ENCODE measurements around the gene ANK2. TPM values are rescaled to one million over a fixed set of nuclear protein-coding genes. Genes with fewer than 3 reads are reported as not detected.

The ANK2 gene
- polyA plus RNA-seq, 1 donor (not counting 4 experiments of a cell fraction or from before 2014, with no cell fraction given) = 0.22 TPM

DNA sequence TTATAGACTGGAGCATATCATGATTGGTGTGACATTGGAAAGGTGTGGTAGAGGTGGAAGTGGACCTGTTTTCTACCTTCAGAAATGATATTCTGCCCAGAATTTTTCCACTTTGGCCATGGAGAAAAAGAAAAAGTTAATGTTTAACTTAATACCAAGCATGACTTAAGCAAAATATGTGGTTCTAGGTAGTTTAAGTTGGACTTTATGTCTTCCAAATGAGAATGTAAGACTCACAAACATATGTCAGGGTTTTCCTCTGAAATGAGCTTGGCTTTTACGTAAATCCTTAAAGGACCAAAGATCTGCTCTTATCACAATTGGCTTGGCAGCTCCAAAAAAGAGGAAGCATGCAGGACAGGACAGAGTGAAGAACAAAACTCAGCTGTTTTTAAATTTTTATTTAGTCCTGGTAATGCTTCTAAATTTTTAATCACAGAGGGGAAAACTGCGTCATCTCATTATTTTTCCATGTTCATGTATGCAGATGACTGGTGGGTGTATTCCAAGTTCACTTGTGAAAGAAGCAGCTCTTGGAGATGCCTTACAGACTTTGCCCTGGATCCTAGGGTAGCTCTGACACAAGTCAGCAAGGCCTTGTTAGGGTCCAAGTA is 98.2 kb downstream of the ANK2 start:
- DNase-seq (ENCODE audit: low read depth, low spot score) (no peak), FAIRE-seq (no peak)
- Histone ChIP-seq H3K9me3 (ENCODE audit: control insufficient read depth, low read depth, low read length) (no peaks in the 10 kb centered on the region), H2AFZ (ENCODE audit: control insufficient read depth, low read length) (no peak overlapping the region), H3K27ac (ENCODE audit: control insufficient read depth, insufficient read depth, low read length) (no peak overlapping the region), H4K20me1 (ENCODE audit: control insufficient read depth, extremely low read depth, insufficient read depth, low read length) (no peaks in the 10 kb centered on the region), H3K9me1 (ENCODE audit: control insufficient read depth, extremely low read depth, insufficient read depth, low read length) (no peaks in the 10 kb centered on the region), H3K79me2 (ENCODE audit: control insufficient read depth, insufficient read depth, low read length) (no peaks in the 10 kb centered on the region), H3K4me1 (ENCODE audit: control insufficient read depth, extremely low read depth, insufficient read depth, low read length) (no peaks in the 10 kb centered on the region), H3K27me3 (ENCODE audit: control insufficient read depth, extremely low read depth, insufficient read depth, low read length) (no peaks in the 10 kb centered on the region), H3K36me3 (ENCODE audit: control insufficient read depth in 2 of 2, extremely low read depth in 1 of 2, insufficient read depth in 2 of 2, low read length in 2 of 2) (no peaks in the 10 kb centered on the region), H3K4me2 (ENCODE audit: control insufficient read depth, extremely low read depth, insufficient read depth, low read depth, low read length) (no peak overlapping the region), H3K4me3 (ENCODE audit: control insufficient read depth in 2 of 3, extremely low read depth in 1 of 3, insufficient read depth in 2 of 3, low read depth in 1 of 3, low read length in 3 of 3) (no peak overlapping the region), H3K9ac (ENCODE audit: control insufficient read depth, extremely low read depth, insufficient read depth, low read length) (no peak overlapping the region)
- TF ChIP-seq, protein P1, sequence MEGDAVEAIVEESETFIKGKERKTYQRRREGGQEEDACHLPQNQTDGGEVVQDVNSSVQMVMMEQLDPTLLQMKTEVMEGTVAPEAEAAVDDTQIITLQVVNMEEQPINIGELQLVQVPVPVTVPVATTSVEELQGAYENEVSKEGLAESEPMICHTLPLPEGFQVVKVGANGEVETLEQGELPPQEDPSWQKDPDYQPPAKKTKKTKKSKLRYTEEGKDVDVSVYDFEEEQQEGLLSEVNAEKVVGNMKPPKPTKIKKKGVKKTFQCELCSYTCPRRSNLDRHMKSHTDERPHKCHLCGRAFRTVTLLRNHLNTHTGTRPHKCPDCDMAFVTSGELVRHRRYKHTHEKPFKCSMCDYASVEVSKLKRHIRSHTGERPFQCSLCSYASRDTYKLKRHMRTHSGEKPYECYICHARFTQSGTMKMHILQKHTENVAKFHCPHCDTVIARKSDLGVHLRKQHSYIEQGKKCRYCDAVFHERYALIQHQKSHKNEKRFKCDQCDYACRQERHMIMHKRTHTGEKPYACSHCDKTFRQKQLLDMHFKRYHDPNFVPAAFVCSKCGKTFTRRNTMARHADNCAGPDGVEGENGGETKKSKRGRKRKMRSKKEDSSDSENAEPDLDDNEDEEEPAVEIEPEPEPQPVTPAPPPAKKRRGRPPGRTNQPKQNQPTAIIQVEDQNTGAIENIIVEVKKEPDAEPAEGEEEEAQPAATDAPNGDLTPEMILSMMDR (optimal IDR thresholded peaks at IDR 0.05 in 1 of 3, IDR thresholded peaks at IDR 0.05 in 1 of 3, conservative IDR thresholded peaks at IDR 0.05 in 1 of 3; ENCODE audit: extremely low read depth in 1 of 3, insufficient read depth in 2 of 3, low read length in 3 of 3) = no peak
- no peak for TF ChIP-seq EZH2 (IDR thresholded peaks at IDR 0.05; ENCODE audit: low read length)
- dilution Hi-C loops (cut with MboI; ENCODE audit: extremely low pct_ligation_motif_present, low sequenced_read_pairs) = no loop called here

DNA sequence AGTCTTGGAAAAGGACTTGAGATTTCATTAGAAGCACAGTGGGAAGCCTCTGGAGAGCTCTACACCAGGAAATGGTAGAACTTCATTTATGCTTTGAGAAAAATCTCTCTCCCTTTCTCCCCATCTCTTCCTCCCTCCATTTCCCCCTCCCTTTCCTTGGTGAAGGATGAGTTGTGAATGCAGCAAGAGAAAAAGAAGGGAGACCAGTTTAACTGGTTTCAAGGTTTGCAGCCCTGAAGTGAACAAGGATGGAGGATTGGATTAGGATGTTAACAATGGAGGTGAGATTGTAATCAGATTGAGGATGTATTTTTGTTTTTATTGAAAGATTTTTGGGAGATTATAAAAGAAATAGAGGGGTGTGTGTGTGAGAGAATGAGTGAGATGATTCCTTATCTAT is 99.5 kb downstream of the ANK2 start:
- no peak for TF ChIP-seq EZH2 (IDR thresholded peaks at IDR 0.05; ENCODE audit: low read length)
- TF ChIP-seq, protein P1 (optimal IDR thresholded peaks at IDR 0.05 in 1 of 3, IDR thresholded peaks at IDR 0.05 in 1 of 3, conservative IDR thresholded peaks at IDR 0.05 in 1 of 3; ENCODE audit: extremely low read depth in 1 of 3, insufficient read depth in 2 of 3, low read length in 3 of 3) = no peak
- Histone ChIP-seq H3K4me1 (ENCODE audit: control insufficient read depth, extremely low read depth, insufficient read depth, low read length) (no peaks in the 10 kb centered on the region), H3K27me3 (ENCODE audit: control insufficient read depth, extremely low read depth, insufficient read depth, low read length) (no peaks in the 10 kb centered on the region), H3K9me1 (ENCODE audit: control insufficient read depth, extremely low read depth, insufficient read depth, low read length) (no peaks in the 10 kb centered on the region), H3K9ac (ENCODE audit: control insufficient read depth, extremely low read depth, insufficient read depth, low read length) (no peak overlapping the region), H3K9me3 (ENCODE audit: control insufficient read depth, low read depth, low read length) (no peaks in the 10 kb centered on the region), H3K4me3 (ENCODE audit: control insufficient read depth in 2 of 3, extremely low read depth in 1 of 3, insufficient read depth in 2 of 3, low read depth in 1 of 3, low read length in 3 of 3) (no peak overlapping the region), H3K79me2 (ENCODE audit: control insufficient read depth, insufficient read depth, low read length) (no peaks in the 10 kb centered on the region), H3K4me2 (ENCODE audit: control insufficient read depth, extremely low read depth, insufficient read depth, low read depth, low read length) (no peak overlapping the region), H3K27ac (ENCODE audit: control insufficient read depth, insufficient read depth, low read length) (no peak overlapping the region), H4K20me1 (ENCODE audit: control insufficient read depth, extremely low read depth, insufficient read depth, low read length) (no peaks in the 10 kb centered on the region), H3K36me3 (ENCODE audit: control insufficient read depth in 2 of 2, extremely low read depth in 1 of 2, insufficient read depth in 2 of 2, low read length in 2 of 2) (no peaks in the 10 kb centered on the region), H2AFZ (ENCODE audit: control insufficient read depth, low read length) (no peak overlapping the region)
- FAIRE-seq (no peak), DNase-seq (ENCODE audit: low read depth, low spot score) (no peak)
- dilution Hi-C loops (cut with MboI; ENCODE audit: extremely low pct_ligation_motif_present, low sequenced_read_pairs) = no loop called here
